IPS-20b (cell line): ENCODE data around the gene PLG.
"Not testable (repeated sequence)": the region's sequence is repeated elsewhere in the genome, so short reads cannot be mapped to it uniquely, and the experiment has no call there.

Experiments
- H3K27ac ChIP-seq: one replicate; pipeline ENCODE4 v1.5.1; 2013; ENCODE audit warnings: low read length
- H3K27me3 ChIP-seq: 2 replicates; pipeline ENCODE4 v1.6.1; 2013; ENCODE audit warnings: mild to moderate bottlenecking, low read length, inconsistent platforms; ENCODE audit not compliant: insufficient read depth
- H3K36me3 ChIP-seq: 2 replicates; pipeline ENCODE4 v1.6.1; 2013; ENCODE audit warnings: low read depth, mild to moderate bottlenecking, inconsistent platforms, low read length, moderate library complexity; ENCODE audit not compliant: insufficient read depth
- H3K4me1 ChIP-seq: 2 replicates; pipeline ENCODE4 v1.6.1; 2013; ENCODE audit warnings: mild to moderate bottlenecking, control low read depth, inconsistent platforms, low read length, moderate library complexity; ENCODE audit not compliant: insufficient read depth
- H3K4me3 ChIP-seq: 2 replicates; pipeline ENCODE4 v1.5.1; 2013; ENCODE audit warnings: mild to moderate bottlenecking, low read length, inconsistent platforms
- H3K9ac ChIP-seq: 2 replicates; pipeline ENCODE4 v1.6.1; 2013; ENCODE audit warnings: low read depth, mild to moderate bottlenecking, inconsistent platforms, low read length, moderate library complexity
- H3K9me3 ChIP-seq: 2 replicates; pipeline ENCODE4 v1.6.1; 2013; ENCODE audit warnings: mild to moderate bottlenecking, low read depth, low read length, inconsistent platforms; ENCODE audit not compliant: insufficient read depth

Gene PLG

GRCh38 chr6:160679402-160679769 is 22.7 kb upstream of the PLG start:
- Histone ChIP-seq H3K4me1 (no peaks in the 10 kb centered on the region), H3K36me3 (no peaks in the 10 kb centered on the region), H3K27me3 (peaks cover 12% of the 10 kb centered on the region), H3K9ac (no peak overlapping the region), H3K9me3 (no peaks in the 10 kb centered on the region), H3K4me3 (peak overlapping the region; percentile 51; the same call in 1 of the 2 replicates), H3K27ac (no peak overlapping the region)

GRCh38 chr6:160685101-160685761 is 16.8 kb upstream of the PLG start:
- not testable (repeated sequence) for H3K27me3 ChIP-seq, H3K27ac ChIP-seq, H3K9ac ChIP-seq, H3K4me1 ChIP-seq, H3K9me3 ChIP-seq, H3K4me3 ChIP-seq, H3K36me3 ChIP-seq

GRCh38 chr6:160685762-160686450 is 16.1 kb upstream of the PLG start:
- no peak overlapping the region for H3K4me3 ChIP-seq
- H3K9ac ChIP-seq = no peak overlapping the region
- no peaks in the 10 kb centered on the region for H3K4me1 ChIP-seq
- no peaks in the 10 kb centered on the region for H3K27me3 ChIP-seq
- H3K9me3 ChIP-seq = no peaks in the 10 kb centered on the region
- no peaks in the 10 kb centered on the region for H3K36me3 ChIP-seq
- no peak overlapping the region for H3K27ac ChIP-seq

- Histone ChIP-seq H3K9ac (no peak overlapping the region), H3K4me3 (no peak overlapping the region), H3K27ac (no peak overlapping the region), H3K4me1 (no peaks in the 10 kb centered on the region), H3K9me3 (no peaks in the 10 kb centered on the region; the same call in 1 of the 2 replicates), H3K27me3 (no peaks in the 10 kb centered on the region), H3K36me3 (no peaks in the 10 kb centered on the region)
Observed at GRCh38 chr6:160690458-160690857, 11.6 kb upstream of the PLG start.

- H3K4me3 ChIP-seq = no peak overlapping the region
- no peaks in the 10 kb centered on the region; the same call in 1 of the 2 replicates for H3K9me3 ChIP-seq
- H3K4me1 ChIP-seq = no peaks in the 10 kb centered on the region
- H3K27me3 ChIP-seq = no peaks in the 10 kb centered on the region
- H3K36me3 ChIP-seq = no peaks in the 10 kb centered on the region
- no peak overlapping the region for H3K9ac ChIP-seq
- no peak overlapping the region for H3K27ac ChIP-seq
Observed at GRCh38 chr6:160691617-160692016, 10.4 kb upstream of the PLG start.

GRCh38 chr6:160692369-160692959 is 9.6 kb upstream of the PLG start:
- no peaks in the 10 kb centered on the region for H3K36me3 ChIP-seq
- H3K4me3 ChIP-seq = no peak overlapping the region
- H3K9ac ChIP-seq = no peak overlapping the region
- H3K27ac ChIP-seq = no peak overlapping the region
- H3K4me1 ChIP-seq = no peaks in the 10 kb centered on the region
- no peaks in the 10 kb centered on the region for H3K27me3 ChIP-seq
- H3K9me3 ChIP-seq = no peaks in the 10 kb centered on the region; the same call in 1 of the 2 replicates

GRCh38 chr6:160695025-160695424 is 7.0 kb upstream of the PLG start:
- H3K9me3 ChIP-seq, H3K4me1 ChIP-seq, H3K4me3 ChIP-seq, H3K27ac ChIP-seq, H3K9ac ChIP-seq, H3K36me3 ChIP-seq, H3K27me3 ChIP-seq: not testable (repeated sequence)

- H3K9ac ChIP-seq, H3K27ac ChIP-seq, H3K4me1 ChIP-seq, H3K36me3 ChIP-seq, H3K27me3 ChIP-seq, H3K4me3 ChIP-seq, H3K9me3 ChIP-seq: not testable (repeated sequence)
Observed at GRCh38 chr6:160695622-160696021, 6.4 kb upstream of the PLG start.

GRCh38 chr6:160696884-160697283 is 5.2 kb upstream of the PLG start:
- H3K27me3 ChIP-seq, H3K9ac ChIP-seq, H3K36me3 ChIP-seq, H3K4me3 ChIP-seq, H3K27ac ChIP-seq, H3K4me1 ChIP-seq, H3K9me3 ChIP-seq: not testable (repeated sequence)

GRCh38 chr6:160697826-160698225 is 4.2 kb upstream of the PLG start:
- H3K9ac ChIP-seq = no peak overlapping the region
- H3K36me3 ChIP-seq = no peaks in the 10 kb centered on the region
- no peak overlapping the region for H3K27ac ChIP-seq
- no peak overlapping the region for H3K4me3 ChIP-seq
- H3K27me3 ChIP-seq = no peaks in the 10 kb centered on the region
- H3K9me3 ChIP-seq = no peaks in the 10 kb centered on the region; the same call in 1 of the 2 replicates
- no peaks in the 10 kb centered on the region for H3K4me1 ChIP-seq

- not testable (repeated sequence) for H3K9me3 ChIP-seq, H3K27ac ChIP-seq, H3K27me3 ChIP-seq, H3K36me3 ChIP-seq, H3K9ac ChIP-seq, H3K4me1 ChIP-seq, H3K4me3 ChIP-seq
Observed at GRCh38 chr6:160704688-160705087, 2.6 kb downstream of the PLG start.

- H3K4me1 ChIP-seq, H3K27ac ChIP-seq, H3K27me3 ChIP-seq, H3K9ac ChIP-seq, H3K4me3 ChIP-seq, H3K36me3 ChIP-seq, H3K9me3 ChIP-seq: not testable (repeated sequence)
Observed at GRCh38 chr6:160708993-160709392, 6.9 kb downstream of the PLG start.
